ENCODE data around the gene CDH22.

CDH22 gene

DNA sequence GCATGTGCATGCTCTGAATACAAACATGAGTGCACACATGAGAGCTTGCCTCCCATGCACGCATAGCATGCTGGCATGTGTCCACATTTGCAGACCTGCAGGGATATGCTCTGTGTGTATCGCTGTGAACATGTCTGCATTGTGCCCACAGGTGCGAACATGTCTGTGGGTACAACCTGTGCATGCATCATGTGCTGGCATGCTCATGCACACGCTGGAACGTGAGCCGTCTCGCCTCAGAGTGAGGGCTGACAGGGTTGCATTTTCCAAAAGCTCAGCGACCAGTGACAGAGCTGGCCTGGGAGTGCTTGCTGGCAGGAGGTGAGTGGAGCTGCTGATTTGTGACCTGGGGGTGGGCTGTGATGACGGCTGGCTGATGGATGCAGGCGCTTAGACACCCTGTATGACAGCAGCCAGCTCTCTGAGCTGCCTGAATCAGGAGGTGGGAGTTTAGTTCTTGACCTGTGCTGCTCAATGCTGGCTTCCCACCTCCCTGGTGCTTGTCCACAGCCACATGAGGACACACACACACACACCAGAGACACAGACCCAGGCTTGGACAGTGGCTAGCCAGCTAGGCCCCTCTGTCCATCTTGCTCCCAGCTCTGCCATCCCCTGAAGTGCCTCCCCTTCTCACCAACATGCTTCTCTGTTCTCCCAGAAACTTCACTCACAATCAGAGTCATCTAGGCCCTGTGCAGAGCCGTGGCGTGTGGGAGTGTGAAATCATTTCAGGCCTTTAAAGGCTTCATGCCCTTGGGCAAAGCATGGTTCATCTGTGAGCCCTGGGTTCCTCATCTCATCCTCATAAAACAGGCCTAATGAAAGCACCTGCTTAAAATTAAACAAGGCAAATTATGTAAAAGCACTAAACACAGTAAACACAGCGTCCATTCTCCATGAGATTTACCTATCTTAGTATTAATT is 138.8 kb downstream of the CDH22 start:
- DNase-seq: no peak

DNA sequence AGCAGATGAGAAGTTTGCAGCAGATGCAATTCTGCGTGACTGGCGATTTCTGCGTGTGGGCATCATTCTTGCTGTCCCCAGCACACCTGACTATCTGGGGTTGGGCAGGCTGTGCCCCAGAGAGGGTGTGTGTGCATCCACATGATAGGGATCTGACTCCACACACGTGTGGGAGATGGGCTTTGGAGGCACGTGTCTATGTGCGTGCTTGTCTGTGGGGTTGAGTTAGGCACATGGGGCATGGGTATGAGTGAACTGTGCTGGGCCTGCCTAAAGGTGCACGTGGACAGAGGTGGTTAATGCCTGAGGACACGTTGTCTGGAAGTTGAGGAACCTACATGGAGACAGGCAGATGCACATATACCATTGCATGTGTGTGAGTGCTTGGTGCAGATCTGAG is 139.9 kb downstream of the CDH22 start:
- DNase-seq: no peak

DNA sequence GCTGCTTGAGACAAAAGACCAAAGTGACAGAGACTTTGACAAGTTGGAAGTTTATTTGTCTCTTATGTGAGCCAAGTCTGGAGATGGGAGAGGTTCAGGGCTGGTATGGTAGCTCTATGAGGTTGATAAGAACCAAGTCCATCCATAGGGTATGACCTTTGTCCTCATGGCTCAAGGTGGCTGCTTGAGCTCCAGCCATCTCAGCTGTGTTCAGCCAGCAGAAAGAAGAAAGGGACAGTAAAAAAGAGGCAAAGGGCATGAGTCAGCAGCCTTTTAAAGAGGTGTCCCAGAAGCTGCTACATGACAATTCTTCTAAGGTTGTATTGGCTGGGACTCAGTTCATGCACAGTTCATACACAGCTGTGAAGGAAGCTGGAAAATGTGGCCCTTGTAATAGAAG is 141.2 kb downstream of the CDH22 start:
- DNase-seq: no peak

DNA sequence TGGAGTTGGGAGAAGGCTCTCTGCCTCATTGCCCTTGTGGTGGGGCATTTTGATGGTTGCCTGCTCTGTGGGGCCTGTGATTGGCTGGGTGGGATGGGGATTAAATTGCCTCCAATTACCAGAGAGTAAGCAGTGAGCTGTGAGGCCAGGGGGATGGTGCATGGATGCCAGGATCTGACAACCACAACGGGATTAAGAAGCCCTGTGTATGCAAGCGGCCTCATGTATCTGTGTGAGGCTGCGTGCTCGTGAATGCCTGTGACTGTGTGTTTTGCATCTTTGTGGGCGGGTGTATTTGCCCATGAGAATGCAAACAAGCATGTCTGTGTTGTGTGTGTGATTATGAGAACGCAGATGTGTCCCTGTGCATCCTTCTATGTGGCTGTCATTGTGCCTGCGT is 144.0 kb downstream of the CDH22 start:
- DNase-seq: no peak

DNA sequence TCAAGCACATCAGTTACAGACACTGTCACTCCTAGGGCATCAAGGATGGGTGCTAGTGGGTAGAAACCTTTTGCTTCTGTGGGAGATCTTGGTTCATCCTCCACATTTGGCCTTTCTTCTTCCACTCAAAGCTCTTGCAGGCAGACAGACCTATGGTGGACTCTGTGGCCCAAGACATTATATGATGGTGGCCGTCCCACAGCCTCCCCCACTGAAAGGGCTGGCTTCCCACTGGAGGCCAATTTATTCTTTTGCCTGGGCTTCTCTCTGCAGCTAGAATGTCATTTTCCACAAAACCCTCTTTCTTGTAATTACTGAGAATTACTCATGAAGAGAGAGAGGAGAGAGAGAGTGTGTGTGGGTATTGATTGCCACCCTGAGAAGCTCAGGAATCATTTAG is 146.4 kb downstream of the CDH22 start:
- no peak for DNase-seq

DNA sequence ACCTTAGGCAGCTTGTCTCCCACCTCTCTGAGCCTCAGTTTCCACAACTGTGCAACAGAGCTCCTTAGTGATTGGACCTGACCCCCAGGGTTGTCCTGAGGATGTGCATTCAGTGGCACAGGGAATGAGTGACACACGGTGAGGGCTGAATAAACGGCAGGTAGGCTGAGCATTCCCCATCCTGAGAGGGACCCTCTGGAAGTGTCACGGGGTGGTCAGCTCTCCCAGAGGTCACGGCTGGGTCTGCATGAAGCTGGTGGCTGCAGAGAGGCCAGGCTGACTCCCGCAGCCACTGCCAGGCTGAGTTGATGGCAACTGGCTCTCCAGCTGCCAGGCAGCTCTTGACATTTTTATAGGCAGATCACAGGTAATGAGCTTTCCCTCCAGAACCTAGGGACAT is 147.6 kb downstream of the CDH22 start:
- no peak for DNase-seq

DNA sequence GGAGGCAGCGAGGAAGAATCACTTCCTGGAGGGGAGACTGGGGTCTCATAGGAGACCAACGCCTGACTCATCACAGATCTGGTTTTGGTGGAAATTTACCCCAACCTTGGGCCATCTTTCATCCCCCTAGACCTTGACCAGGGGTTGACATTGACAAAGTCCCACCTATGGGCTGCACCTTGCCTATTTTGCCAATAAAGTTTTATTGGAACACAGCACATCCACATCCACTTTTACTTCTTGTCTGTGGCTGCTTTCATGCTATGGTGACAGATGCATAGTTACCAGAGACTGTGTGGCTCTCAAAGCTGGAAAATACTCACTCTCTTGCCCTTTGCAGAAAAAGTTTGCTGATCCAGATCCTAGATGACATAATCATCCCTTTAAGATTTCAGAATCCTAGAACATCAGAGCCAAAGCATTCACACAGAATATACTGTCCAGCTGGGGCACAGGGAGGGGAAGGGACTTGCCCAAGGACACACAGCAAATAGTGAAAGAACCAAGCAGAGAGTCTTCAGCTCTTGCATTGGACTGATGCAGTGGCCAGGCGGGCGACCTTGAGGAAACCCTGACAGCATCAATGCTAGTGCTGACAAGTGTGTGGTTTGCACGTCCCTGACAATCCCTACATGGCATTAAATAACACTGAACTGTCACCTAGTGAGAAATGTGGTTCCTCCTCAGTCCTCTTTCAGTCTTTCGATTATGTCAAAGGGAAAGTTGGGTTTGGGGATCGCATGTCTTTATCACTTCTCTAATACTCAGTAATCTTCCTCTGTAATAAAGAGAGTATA is 149.0 kb downstream of the CDH22 start:
- DNase-seq: no peak

DNA sequence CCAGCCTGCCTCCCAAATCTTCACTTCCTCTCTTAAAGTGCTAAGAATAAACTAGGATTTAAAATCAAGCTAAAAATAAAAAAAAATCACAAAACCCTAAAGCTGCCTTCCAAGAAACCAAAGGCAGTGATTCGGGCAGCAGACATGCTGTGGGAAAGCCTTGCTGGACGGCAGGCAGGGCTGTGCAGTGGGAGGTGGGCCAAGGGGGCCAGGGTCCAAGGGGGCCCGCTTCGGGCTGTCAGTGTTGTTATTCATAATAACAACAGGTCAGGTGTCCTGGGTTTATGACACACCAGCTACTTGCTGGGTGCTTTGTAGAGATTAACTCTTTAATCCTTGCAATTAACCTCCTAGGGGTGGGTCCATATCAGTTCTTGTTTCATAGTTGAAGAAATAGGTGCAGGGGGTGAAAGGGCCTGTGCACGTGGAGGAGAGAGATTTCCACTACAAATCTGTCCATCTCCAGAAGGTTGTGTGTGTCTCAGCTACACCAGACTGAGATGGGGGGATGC is 149.8 kb downstream of the CDH22 start:
- no peak for DNase-seq

DNA sequence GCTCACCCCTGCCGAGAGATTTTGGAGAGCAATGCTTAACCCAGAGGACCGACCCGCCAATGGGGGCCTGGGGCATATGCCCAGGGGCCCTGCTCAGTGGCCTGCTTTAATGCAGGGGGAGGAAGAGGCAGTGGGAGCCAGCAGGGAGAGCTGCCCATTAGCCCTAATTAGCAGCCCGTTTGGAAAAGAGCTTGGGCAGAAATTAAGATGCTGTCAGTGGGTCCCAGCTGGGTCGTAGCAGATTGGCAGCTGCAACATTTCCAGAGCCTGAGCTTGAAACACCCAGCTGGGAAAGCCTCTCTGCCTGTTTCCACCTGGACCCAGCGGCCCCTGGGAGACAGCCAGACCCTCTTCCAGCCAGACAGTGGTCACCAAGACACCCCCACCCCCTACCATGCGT is 150.7 kb downstream of the CDH22 start:
- no peak for DNase-seq

DNA sequence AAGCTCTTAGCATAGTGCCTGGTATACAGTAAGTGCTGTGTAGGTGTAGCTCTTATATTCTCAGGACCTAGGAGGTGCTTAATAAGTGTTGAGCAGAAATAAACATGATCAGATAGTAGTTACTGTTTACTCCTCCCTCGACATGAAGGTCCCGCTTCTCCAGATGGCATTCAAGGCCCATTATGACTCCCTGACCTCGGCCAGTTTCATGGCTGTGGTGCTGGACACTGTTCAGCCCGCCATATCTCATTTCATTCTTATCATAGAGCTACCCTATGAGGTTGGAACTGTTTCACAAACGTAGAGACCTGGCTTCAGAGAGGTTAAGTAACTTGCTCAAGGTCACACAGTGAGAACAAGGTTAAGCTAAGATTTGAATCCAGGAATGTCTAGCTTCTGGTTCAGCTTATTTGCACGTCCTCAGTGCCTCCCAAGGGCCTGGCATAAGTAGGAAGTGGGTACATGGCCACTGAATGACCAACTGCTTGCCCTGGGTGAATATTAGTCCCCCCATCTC is 151.2 kb downstream of the CDH22 start:
- DNase-seq: no peak

DNA sequence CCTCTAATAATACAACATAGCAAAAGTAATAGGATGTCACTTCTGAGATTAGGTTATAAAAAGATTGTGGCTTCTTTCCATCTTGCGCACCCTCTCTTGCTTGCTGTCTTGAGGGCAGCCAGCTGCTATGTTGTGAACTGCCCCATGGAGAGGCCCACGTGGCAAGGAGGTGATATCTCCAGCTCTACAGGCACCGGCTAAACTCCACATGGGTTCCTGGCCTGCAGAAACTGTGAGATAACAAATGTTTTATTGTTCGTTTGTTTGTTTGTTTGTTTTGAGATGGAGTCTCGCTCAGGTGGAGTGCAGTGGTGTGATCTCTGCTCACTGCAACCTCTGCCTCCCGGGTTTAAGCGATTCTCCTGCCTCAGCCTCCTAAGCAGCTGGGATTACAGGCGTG is 152.2 kb downstream of the CDH22 start:
- no peak for DNase-seq

DNA sequence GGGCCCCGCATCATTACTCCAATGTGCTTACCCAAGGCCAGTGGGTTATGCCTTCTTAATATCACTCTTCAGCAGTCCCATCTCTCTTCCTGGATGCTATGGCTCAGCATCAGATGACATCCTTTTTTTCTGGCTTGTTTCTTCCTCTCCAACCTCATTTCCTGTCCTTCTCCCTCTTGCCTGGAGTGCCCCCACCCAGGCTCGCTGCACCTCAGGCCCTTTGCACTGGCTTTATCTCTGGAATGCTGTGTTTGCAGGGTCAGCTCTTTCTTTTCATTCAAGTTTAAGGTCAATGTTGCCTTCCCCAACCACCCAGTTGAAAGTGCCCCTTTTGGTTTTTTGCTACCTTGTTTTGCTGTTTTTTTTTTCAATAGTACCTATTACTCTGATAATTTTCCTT is 153.5 kb downstream of the CDH22 start:
- DNase-seq: no peak

DNA sequence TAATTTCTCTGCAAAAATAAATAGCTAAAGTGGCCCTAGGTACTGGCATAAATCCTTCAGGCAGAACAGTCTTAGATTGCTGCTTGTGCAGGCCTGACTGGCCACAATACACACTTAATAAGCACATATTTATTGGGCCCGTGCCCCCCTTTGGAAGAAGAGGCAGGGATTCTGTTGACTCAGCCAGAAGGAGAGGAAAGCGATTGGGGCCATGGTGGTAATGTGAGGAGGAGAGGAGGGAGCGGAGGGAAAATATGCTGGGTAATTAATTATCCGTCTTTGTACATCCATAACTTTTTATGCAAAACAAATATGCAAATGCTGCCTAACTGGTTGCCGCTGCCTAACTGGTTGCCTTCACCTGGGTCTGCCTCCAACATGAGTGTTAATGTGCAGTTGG is 154.0 kb downstream of the CDH22 start:
- DNase-seq: no peak

DNA sequence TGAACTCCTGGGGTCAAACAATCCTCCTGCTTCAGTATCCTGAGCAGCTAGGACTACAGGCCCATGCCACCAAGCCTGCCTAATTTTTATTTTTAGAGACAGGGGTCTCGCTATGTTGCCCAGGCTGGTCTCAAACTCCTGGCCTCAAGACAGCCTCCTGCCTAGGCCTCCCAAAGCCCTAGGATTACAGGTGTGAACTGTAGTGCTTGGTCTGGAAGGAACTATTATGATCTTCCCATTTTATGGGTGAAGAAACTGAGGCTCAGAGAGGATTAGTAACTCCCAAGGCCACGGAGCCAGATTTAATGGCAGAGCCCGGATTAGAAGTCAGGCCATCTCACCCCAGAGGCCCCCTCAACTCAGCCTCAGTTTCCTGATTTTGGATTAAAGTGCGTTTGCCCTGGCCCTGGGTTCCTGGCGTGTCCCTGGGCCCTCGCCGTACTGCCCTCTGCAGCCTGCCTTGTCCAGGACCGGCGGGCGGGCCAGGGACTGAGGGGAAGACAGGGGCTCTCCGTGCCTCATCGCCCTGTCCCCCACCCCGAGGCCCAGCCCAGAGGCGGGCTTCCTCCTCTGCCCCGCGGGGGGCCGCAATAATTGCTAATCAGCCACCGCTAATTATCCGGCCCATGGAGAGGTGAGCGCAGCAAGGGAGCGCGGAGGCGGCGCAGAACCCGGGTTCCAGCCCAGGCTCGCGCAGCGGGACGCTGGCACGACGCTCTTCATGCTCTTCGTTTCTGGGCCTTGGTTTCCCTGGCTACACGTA is 155.3 kb downstream of the CDH22 start:
- no peak for DNase-seq

DNA sequence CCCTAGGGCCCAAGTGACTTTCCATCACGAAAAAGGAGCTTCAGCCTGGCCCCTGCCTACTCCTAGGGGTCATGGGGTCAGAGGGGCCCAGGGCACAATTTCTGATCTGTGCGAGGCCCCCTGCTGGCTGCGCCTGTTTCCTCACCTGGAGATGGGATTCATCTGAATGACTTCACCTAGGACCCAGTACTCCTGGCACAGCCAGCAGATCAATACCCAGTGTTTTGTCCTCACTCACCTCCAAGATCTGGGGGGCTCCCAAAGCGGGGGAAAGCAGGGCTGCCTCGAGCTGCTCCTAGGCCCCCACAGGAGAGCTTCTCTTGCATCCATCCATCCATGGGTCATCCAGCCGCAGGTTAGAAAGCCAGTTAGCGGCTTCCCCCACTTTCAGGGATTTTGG is 156.4 kb downstream of the CDH22 start:
- no peak for DNase-seq

DNA sequence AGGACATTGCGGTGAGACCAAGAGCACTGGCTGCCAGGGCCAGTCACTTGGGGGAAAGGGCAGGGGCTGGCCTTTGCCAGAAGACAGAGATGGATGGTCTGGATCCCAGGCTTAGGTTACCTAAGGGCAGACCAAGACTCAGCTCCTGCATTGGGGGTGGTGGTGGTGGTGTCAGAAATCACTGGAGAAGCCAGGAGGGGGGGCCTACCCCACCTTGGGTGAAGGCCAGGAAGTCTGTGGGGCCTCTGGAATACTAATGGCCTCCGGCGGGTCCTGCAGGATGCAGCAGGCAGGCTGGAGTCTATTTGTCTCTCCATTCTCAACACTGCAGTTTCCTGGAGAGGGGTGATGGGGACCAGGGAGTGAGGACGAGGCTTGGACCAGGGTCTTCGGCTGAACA is 157.4 kb downstream of the CDH22 start:
- no peak for DNase-seq

DNA sequence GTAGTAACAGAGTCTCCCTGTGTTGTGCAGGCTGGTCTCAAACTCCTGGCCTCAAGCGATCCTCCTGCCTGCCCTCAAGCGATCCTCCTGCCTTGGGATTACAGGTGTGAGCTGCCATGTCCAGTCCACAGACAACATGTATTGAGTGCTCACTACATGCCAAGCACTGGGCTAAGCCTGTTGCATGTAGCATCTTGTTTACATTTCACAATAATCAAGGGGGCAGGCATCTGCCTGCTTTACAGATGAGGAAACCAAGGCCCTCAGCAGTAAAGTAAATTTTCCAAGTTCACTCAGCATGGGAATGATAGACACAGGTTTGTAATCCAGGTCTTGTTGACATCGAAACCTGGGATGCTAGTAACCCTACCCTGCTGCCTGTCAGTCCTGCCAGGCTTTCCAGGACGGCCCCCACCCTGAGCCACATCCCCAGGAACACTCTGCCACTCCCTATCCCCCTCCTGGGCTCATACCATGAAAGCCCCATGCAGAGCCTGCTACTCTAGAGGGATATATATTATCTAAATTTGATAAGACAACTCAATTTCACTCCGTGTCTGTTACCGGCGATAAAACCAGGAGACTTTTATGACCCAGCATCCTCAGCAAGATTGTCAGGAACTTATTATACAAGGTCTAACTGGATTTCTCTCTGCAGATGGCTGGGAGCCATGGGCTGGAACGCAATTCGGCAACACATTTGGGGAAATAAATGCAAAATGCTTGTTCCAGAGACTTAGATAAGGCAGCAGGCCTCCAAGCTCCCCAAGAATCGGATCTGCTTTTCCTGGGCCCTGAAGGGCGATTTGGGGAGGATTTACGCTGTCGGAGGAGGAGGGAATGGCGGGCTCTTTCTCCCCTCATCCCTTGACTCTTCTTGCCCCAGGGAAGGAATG is 159.7 kb downstream of the CDH22 start:
- DNase-seq: no peak

DNA sequence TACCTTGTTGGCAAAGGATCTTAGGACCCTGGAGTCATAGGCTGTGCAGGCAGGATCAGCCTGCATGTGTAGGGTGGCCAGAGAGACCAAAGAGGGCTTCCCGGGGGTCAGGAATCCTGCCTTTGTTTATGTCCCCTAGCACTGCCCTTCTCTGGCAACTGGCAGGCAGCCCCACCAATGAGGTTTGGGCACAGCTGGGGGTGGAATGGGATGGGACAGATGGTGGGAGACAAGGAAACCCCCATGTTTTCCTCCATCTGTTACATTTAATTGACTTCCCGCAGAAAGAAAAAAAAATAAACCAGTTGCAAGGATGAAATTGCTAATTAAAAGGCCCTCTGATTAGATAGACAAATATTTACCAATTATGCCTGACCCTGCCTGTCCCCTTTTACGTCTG is 162.6 kb downstream of the CDH22 start:
- no peak for DNase-seq

DNA sequence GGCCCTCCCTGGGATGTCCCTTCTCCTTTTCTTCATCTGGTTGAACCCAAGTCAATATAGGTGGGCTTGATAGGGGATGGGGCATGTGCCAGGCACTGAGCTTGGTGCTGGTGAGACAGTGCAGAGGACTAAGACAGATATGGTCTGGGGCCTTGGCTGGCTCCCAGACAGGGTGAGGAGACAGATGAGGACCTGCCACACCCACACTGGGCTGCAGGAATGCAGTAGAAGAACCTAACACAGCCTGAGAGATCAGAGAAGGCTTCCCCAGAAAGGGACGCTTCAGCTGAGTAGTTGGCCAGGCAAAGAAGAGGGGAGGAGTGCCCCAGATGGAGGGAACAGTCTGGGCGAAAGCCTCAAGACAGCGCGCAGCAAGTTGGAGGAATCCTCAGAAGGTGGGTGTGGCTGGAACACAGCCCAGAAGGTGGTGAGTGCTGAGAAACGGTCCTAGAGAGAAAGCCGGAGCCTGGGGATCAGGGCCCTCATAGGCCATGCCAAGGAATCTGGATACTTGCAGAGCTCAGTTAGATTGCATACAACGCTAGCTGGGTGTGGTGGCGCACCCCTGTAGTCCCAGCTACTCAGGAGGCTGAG is 163.8 kb downstream of the CDH22 start:
- DNase-seq: no peak

DNA sequence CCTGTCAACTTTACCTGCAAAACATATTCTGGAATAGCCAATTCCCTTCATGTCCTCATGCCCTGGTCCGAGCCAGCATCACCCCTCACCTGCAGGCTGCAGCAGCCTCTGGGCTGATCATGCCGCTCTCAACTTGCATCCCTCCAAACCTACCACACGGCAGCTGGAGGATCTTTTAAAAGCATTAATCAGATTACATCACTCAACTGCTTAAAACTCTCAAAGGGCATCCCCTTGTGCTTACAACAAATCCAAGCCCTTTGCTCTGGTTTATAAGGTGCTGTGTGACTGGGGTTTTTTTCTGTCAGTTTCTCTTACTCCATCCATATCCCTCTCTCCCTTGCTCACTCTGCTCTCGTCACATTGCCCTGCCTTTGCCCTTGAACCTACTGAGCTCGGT is 166.2 kb downstream of the CDH22 start:
- DNase-seq: no peak

DNA sequence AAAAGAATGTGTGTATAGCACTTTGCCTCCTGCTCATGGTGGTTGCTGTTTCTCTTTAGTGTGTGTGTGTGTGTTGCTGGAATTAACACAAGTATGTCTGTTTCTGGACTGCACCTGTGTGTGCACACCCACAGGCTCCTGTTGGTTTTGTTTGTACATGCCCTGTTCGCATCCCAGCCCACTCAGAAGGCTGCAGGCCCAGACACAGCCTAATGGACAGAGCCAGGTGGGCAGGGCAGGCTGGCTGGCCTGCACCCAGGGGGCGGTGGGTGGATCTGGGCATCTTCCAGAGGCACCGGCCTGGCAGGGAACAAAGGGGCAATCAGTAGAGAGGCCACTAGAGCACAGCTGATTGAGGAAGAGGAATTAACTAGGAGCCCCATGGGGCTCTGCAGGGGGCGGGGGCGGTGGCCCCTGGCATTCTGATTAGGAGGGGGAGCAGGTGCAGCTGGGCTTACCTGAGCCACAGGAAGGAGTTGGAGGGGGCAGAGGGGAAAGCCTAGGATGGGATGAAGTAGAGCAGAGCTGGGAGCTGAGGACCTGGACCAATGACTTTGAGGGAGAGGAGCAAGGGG is 168.3 kb downstream of the CDH22 start:
- DNase-seq: no peak
